Panc1 (cell line): ENCODE measurements around the gene EIF4E3. TPM values are rescaled to one million over a fixed set of nuclear protein-coding genes. Genes with fewer than 3 reads are reported as not detected.

Source experiments
- ATAC-seq: fragments of 200-7000 bp; cut with Tn5 transposase; 2 replicates; pipeline ENCODE4 v1.9.1; 2020; ENCODE audit warnings: mild to moderate bottlenecking, moderate library complexity
- BruUV-seq: library from RNA; stranded (reverse); fragments of 400-500 nt; replicated peaks from 2 replicates; lab custom pipeline; 2021; lab: Mats Ljungman, UMichigan
- CTCF ChIA-PET: fragments of 300-600 bp; sonication (Branson Sonifier 250); formaldehyde crosslinking; loops from one replicate; lab custom pipeline; 2022; ENCODE audit warnings: antibody characterized with exemption; lab: Charles Lee
- POLR2A ChIA-PET: fragments of 300-600 bp; sonication (Branson Sonifier 250); formaldehyde crosslinking; loops from one replicate; lab custom pipeline; 2022; ENCODE audit warnings: antibody characterized with exemption; lab: Charles Lee
- DNase-seq: peaks from one replicate; pipeline ENCODE4 v3.0.0-alpha.2; 2010; ENCODE audit warnings: low read depth, low spot score
- H3K27ac ChIP-seq: 2 replicates; pipeline ENCODE4 v1.5.1; 2011; ENCODE audit warnings: mild to moderate bottlenecking, low read length, inconsistent platforms
- H3K27me3 ChIP-seq: fragments of 200-500 bp; sonication (Bioruptor generic); 2 replicates; pipeline ENCODE4 v1.6.0; 2014; ENCODE audit warnings: low read length, inconsistent platforms; ENCODE audit not compliant: control insufficient read depth, insufficient read depth
- H3K36me3 ChIP-seq: fragments of 200-500 bp; sonication (Bioruptor generic); 2 replicates; pipeline ENCODE4 v1.5.1; 2014; ENCODE audit warnings: inconsistent platforms, mild to moderate bottlenecking, low read length, moderate library complexity; ENCODE audit not compliant: control insufficient read depth, insufficient read depth
- H3K4me1 ChIP-seq: 2 replicates; pipeline ENCODE4 v1.5.1; 2011; ENCODE audit warnings: inconsistent platforms, mild to moderate bottlenecking, low read length, moderate library complexity; ENCODE audit not compliant: control insufficient read depth, insufficient read depth
- H3K4me3 ChIP-seq, 2 experiments: 2 replicates each; pipeline ENCODE4 v1.5.1; 2011 to 2012; ENCODE audit warnings: low read depth in 2 of 2, low read length in 2 of 2, mild to moderate bottlenecking in 2 of 2, inconsistent platforms in 1 of 2, moderate library complexity in 1 of 2
- H3K9me3 ChIP-seq: fragments of 200-500 bp; sonication (Bioruptor generic); 2 replicates; pipeline ENCODE4 v1.5.1; 2014; ENCODE audit warnings: low read depth, mild to moderate bottlenecking, inconsistent platforms, low read length, moderate library complexity; ENCODE audit not compliant: control insufficient read depth, insufficient read depth
- CTCF ChIP-seq: fragments of 450-650 bp; IDR thresholded peaks from 2 replicates; pipeline ENCODE4 v1.5.1; 2017; ENCODE audit warnings: mild to moderate bottlenecking
- POLR2AphosphoS5 ChIP-seq: IDR thresholded peaks from 2 replicates; pipeline ENCODE4 v1.6.1; 2012; ENCODE audit warnings: mild to moderate bottlenecking, low read depth, low read length, moderate library complexity
- REST ChIP-seq, 2 experiments: IDR thresholded peaks; 2 replicates each; pipeline ENCODE4 v1.6.1; 2011 to 2012; ENCODE audit warnings: low read depth in 2 of 2, control low read depth in 1 of 2, low read length in 1 of 2, mild to moderate bottlenecking in 1 of 2, moderate library complexity in 1 of 2; ENCODE audit not compliant: insufficient read depth in 1 of 2
- SIN3A ChIP-seq: IDR thresholded peaks from 2 replicates; pipeline ENCODE4 v1.6.1; 2012; ENCODE audit warnings: low read depth, mild to moderate bottlenecking, low read length, moderate library complexity, borderline replicate concordance; ENCODE audit not compliant: insufficient read depth
- TCF7L2 ChIP-seq: IDR thresholded peaks from 2 replicates; pipeline ENCODE4 v1.6.1; 2011; ENCODE audit warnings: mild to moderate bottlenecking, low read depth, low read length, inconsistent platforms
- in situ Hi-C: cut with HindIII; loops from 2 replicates; pipeline ENCODE4 v1.10.0; 2016; ENCODE audit warnings: low sequenced_read_pairs, low pct_unique_long_range_greater_than_20kb
- intact Hi-C: fragments of 100-400 bp; cut with micrococcal nuclease; formaldehyde crosslinking; loops from one replicate; pipeline ENCODE4 v1.10.0; 2022; ENCODE audit not compliant: unreplicated experiment
- total RNA-seq: library from RNA; stranded (reverse); gene quantifications from one replicate; pipeline ENCODE4 v1.2.1, GENCODE V29; 2021; ENCODE audit not compliant: unreplicated experiment

The EIF4E3 gene
- total RNA-seq, 1 experiment from 2014 or later = 0.39 TPM

GRCh38 chr3:71650372-71650771 is 74.8 kb downstream of the EIF4E3 start:
- intact Hi-C loops (loop anchor here (5.0 kb wide), 1 partner anchor 1588 kb away; no protein-coding TSS in a partner anchor), in situ Hi-C loops (no loop called here)
- H3K36me3 ChIP-seq = no peaks in the 10 kb centered on the region
- no peak for DNase-seq
- no peak overlapping the region for H3K4me3 ChIP-seq
- no TSS peak for BruUV-seq
- ChIA-PET CTCF (no interaction called here), POLR2A (no interaction called here)
- H3K4me1 ChIP-seq = no peaks in the 10 kb centered on the region
- no peaks in the 10 kb centered on the region for H3K9me3 ChIP-seq
- TF ChIP-seq POLR2AphosphoS5 (no peak), TCF7L2 (no peak), SIN3A (no peak), REST (IDR thresholded peaks at IDR 0.05; ENCODE audit: insufficient read depth in 1 of 2, low read depth in 2 of 2, low read length in 1 of 2) (no peak), CTCF (no peak)
- H3K27me3 ChIP-seq = no peaks in the 10 kb centered on the region
- ATAC-seq = no peak
- no peak overlapping the region for H3K27ac ChIP-seq

- ATAC-seq (no peak), DNase-seq (no peak)
- BruUV-seq = no TSS peak
- Histone ChIP-seq H3K36me3 (no peaks in the 10 kb centered on the region), H3K9me3 (no peaks in the 10 kb centered on the region), H3K27me3 (no peaks in the 10 kb centered on the region), H3K4me3 (no peak overlapping the region), H3K4me1 (no peaks in the 10 kb centered on the region), H3K27ac (no peak overlapping the region)
- CTCF ChIA-PET = no interaction called here
- TF ChIP-seq REST (IDR thresholded peaks at IDR 0.05; ENCODE audit: insufficient read depth in 1 of 2, low read depth in 2 of 2, low read length in 1 of 2) (no peak), SIN3A (no peak), TCF7L2 (no peak), POLR2AphosphoS5 (no peak), CTCF (no peak)
- intact Hi-C loops = loop anchor here (5.0 kb wide), 1 partner anchor 1587 kb away; no protein-coding TSS in a partner anchor
- in situ Hi-C loops = no loop called here
- POLR2A ChIA-PET = no interaction called here
These were observed 75.4 kb downstream of the EIF4E3 start for GRCh38 chr3:71649757-71650156.
